GM21786 (cell line): ENCODE data around the gene EFHC1.
"Not testable (repeated sequence)": the region's sequence is repeated elsewhere in the genome, so short reads cannot be mapped to it uniquely, and the experiment has no call there.

Experiments
- ATAC-seq: cut with Tn5 transposase; IDR thresholded peaks from one replicate; pipeline ENCODE4 v1.9.1; 2021; ENCODE audit not compliant: unreplicated experiment

EFHC1 gene

DNA sequence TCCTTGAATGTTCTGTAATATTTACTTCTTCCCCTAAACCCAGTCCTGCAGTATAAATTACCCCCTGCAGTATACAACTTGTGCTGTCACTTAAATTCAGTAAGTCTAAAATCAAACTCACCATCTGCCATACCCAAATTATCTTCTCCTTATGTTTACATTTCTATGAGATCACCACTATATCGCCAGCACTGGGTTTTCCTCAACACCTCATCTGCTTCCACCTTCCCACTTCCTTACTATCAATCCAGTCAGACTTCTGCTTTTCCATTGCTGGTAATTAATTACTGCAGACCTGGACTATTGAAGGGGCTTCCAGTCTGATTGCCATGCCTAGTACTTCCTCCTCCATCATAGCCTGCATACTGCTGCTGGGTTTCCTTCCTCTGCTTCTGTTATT, 15.2 kb downstream of the EFHC1 start:
- ATAC-seq, result no peak

DNA sequence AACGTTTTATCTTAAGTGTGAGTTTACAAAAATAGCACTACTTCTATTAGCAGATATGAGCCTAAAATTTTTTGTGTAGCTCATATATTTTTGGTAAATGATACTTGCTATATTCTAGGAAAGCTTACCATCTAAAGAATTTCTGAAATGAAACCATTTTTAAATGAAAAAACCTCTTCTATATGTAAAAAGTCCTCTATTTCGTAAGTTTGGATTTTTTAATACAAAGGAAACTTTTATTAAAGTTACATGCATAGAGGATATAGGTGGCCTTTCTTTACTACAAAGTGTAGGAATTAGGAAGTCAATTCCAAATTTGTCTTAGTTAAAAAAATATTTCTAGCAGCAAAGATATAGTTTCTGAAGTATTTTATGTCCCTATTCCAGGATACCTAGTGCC, 18.8 kb downstream of the EFHC1 start:
- no peak for ATAC-seq

DNA sequence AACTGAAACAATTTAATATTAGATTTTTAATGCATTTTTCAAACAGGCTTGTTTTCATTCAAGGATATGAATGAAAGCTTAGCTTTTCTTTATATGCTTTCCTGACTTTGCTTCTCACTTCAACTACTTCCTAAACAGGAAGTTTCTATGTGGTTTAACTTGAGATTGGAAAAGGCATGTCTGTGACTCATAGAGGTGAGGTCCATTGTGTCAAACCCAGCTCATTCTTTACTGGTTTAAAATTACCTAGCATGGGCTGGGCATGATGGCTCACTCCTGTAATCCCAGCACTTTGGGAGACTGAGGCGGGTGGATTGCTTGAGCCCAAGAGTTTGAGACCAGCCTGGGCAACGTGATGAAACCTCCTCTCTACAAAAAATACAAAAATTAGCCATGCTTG, 34.4 kb downstream of the EFHC1 start:
- ATAC-seq, result no peak

DNA sequence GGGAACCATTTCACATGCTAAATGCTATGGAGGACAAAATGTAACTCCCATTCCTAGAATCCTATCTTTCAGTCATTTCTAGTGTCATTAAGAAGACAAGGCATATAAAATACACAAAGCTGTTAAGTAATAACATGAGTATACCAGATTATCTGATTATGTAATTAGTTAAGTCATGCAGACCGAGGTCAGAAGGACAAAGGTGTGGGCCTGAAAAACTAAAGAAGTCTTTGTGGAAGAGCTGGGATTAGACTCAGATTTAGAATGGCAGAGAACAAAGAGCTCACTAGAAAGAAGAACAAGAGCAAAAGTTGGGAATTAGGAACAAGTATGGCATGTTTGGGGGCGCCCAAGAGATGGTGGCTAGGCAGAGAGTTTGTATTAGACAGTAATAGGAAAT, 37.0 kb downstream of the EFHC1 start:
- no peak for ATAC-seq

DNA sequence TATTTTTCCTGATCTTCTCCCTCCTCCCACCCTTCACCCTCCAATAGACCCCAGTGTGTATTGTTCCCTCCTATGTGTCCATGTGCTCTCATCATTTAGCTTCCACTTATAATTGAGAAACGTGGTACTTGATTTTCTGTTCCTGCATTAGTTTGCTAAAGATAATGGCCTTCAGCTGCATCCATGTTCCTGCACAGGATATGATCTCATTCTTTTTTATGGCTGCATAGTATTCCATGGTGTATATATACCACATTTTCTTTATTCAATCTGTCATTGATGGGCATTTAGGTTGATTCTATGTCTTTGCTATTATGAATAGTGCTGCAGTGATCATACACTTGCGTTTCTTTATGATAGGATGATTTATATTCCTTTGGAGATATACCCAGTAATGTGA, 41.1 kb downstream of the EFHC1 start:
- not testable (repeated sequence) for ATAC-seq

DNA sequence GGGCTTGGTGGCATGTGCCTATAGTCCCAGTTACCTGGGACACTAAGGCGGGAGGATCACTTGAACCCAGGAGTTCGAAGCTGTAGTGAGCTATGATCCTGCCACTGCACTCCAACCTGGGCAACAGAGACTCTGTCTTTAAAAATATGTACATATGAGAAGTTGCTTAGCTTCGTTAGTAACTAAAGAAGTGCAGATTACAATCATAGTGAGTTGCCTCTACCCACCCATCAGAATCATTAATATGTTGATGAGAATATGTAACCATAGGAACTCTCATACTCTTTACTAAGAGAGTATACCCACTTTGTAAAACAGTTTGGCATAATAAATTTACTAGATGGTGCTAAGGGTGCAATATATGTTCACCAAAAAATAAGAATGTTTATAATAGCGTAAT, 54.0 kb downstream of the EFHC1 start:
- ATAC-seq, result no peak

DNA sequence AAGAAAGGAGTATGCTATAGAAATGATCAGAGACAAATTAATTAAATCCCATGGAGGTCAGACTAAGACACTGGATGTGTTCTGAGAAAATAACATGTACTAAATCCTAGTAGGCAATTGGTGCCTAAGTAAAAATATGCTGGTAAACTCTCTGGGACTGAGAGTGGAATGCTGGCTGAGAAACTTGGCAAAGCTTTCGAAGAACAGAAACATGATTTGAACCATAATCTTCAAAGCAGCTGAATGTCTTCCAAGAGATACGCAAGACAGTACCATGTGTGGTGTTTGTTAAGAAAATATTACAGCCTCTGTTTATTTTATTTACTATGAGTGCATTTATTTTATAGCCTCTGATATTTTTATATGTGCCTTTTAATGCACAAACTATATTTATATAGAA, 55.2 kb downstream of the EFHC1 start:
- ATAC-seq, result no peak

DNA sequence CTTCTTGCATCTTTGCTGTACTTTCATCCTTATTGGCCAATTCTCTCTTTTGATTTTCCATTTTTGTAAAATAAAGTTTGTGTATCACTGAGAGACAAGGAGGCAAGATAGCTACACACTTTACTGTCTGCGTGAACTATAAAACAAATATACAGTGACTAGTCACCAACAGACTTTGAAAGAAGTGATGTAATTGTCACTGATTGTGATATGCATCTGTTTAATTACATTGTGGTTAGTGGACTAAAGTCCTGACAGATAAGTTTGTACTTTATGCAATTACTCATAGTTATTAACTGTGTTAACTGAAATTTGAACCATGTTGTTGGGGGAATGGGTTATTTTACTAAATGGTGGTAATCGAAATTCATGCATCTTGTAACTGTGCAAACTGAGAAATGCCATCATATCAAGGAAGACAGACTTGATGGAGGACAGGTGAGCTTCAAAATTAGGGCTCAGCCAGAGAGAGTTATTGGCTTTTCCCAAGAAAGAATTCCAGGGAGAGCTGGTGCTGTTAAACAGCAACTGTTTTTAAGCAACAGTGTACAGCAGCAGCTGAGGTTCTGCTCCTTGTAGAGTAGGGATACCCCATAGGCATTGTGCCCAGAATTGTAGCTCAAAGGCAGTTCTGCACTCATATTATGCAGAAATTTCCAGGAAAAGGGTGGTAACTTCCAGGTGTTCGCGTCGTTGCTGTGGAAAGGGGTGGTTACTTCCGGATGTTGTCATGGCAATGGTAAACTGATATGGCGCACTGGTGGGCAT, 62.9 kb downstream of the EFHC1 start:
- no peak for ATAC-seq

DNA sequence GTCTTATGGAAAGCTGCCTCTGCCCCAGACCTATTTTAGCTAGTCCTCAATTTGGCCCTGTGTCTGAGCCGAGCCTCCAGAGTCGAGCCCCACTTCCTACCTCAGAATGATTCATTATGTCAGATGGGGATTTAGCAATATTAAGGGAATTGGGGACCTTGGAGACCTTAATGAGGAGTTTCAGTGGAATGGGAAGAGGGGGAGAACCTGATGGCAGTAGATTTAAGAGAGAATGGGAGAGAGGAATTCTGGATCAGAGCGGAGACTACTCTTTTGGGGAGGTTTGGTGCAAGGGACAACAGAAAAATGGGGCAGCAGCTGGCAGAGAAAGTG, 63.5 kb downstream of the EFHC1 start:
- no peak for ATAC-seq

DNA sequence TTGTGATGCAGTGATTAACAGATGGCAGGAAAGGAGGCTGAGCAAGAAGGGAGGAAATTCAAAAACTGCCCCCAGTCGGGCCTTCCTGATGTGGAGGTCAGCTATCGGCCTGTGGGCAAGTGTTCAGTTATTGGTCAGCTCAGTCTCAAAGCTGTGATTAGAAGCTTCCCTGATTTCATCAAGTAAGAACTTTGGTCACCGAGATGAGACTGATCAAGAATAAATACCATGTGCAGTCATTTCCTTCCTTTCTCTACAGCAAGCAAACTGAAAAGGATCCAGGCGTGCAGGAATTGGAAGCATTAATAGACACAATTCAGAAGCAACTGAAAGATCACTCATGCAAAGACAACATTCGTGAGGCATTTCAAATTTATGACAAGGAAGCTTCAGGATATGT, 69.7 kb downstream of the EFHC1 start:
- no peak for ATAC-seq

DNA sequence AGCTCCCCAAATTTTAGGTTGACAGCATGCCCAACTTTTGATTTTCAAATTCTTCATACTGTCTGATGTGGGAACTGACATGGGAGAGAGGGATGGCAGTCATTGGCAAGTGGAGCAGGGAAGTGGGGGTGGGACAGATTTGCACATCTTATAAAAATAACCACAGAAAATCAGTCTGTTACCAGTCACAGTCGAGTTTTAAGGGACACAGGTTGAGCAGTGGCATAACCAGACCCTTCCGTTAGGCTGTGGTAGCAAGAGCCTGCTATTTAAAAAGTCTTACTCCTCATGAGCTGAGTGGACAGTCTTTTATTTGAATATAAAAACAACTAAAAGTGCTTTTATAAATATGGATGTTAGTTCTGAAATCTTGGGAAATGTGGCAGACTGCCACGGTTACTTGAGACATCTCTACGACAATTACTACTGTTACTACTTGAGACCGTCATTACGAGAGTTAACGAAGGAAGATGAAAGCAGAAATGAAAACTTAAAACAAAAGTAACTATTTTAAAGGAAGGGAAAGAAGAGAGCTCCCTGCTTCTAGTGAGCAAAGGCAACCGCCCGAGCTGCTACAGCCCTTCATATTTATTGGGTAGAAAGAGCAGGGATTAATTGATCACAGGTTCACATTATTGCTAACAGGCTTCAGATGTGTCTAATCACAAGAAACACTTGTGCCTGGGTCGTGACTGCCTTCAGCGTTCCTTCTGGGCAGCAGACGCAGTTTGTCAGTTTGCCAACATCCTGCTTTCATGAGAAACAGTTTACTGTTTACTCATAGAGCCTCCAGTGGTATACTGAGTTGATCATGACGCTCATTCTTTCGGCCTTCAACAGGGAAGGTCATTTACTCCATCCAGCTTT, 71.3 kb downstream of the EFHC1 start:
- peak; percentile 61 for ATAC-seq

DNA sequence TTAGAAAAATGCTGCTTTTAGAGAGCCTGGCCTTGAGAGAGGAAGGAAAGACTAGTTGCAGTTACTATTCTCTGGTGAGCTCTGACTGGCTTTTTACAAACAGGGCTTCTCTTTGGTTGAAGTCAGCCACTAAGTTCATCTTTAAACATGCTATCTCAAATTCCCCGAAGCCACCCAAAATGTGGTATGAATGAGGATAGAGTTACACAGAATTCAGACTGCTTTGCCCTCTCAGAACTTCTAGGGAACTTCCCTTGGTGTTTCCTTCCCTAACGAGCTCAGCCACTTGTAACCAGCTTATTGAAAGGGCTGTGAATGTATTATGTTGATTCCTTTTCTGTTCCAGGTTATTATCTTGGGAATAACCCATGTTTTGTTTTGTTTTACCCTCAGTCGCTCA, 73.5 kb downstream of the EFHC1 start:
- peak; percentile 14 for ATAC-seq

DNA sequence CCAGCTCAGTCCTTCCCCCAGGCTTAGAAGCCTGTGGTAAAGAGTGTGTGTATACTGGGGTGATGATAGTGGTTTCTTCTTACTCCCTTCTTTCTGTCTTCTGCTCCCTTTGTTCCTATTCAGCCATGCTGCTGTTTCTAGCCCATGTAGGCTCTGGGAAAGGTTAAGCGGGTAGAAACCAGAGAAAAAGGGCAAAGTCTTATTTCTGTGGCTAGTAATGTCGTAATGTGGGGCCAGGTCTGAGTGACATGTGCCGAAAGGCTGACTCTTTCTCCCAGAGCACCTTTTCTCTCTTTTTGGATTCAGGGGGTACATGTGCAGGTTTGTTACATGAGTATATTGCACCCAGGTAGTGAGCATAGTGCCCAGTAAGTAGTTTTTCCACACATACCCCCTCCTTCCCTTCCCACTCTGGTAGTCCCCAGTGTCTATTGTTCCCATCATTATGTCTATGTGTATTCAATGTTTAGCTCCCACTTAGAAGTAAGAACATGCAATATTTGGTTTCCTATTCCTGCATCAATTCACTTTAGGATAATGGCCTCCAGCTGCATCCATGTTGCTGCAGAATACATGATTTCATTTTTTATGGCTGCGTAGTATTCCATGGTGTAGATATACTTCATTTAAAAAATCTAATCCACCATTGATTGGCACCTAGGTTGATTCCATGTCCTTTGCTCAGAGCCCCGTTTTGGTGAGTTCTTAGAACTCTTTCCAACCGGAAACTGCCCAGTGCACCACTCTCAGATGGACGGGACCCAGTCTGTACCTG, 74.3 kb downstream of the EFHC1 start:
- no peak for ATAC-seq

DNA sequence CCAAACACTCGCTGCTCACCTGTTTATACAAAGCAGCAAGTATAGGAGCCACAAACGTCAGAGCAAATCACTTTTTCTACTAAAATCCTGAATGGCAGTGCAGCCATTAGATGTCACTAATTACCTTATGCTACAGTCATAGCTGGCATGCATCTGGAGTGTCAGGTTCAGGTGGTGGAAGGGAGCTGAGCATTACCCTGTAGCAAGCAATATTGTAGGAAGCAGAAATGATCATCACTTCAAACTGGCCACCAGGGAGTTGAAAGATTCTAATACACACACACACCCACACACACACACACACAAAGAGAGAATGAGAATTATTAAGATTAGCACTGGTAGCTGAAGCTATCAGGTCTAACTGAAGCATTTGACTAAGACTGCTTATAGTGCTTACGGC, 75.8 kb downstream of the EFHC1 start:
- no peak for ATAC-seq

DNA sequence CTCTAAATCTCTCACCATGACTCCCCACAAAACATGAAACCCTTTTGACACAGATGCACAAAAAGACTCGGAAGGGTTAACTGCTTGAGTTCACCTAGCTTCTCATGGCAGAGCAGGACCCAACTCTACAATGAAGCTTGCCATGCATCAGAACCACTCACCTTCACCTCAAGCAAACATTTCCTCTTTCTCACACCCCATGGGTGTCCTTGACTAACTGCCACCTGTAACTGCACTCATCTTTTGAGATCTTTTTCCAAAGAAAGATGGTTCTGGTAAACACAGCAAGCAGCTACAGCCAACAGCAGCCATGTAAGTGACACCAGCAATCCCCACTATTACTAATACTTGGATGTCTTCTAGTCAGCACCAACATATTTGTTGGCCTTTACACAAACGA, 76.5 kb downstream of the EFHC1 start:
- ATAC-seq, result no peak

DNA sequence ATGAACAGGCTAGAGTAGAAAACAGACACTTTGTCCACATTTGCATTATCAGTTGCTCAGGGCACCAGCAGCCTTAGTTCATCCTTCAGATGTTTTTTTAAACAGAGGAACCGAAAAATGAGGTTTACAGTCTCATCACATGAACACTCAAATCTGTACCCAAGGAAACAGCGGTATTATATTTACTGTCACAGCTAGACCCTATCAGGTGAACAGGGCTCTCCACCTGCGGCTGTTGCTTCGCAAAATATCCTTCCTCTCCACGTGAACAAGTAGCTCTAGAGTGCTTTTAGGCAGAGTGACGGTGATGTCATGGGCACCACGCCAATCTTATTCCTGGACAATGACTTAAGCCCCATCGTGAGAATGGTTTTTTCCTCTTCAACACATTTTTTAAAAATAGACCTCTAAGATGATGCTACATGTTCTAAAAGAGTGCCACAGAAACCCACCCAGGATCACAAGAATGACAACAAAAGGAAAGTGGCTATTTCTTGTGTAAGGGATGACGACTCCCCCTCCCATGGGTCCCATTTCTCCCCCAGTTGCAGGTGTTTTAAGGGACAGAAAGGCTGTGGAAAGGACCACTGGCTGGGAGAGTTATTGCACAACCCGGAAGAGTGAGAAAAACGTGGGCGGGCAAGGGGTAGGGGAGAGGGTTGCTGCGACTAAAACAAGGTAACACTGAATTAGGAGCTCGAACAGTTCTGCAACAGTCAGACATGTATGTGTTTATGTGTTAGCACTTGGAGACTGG, 77.7 kb downstream of the EFHC1 start:
- peak; percentile 76 for ATAC-seq

DNA sequence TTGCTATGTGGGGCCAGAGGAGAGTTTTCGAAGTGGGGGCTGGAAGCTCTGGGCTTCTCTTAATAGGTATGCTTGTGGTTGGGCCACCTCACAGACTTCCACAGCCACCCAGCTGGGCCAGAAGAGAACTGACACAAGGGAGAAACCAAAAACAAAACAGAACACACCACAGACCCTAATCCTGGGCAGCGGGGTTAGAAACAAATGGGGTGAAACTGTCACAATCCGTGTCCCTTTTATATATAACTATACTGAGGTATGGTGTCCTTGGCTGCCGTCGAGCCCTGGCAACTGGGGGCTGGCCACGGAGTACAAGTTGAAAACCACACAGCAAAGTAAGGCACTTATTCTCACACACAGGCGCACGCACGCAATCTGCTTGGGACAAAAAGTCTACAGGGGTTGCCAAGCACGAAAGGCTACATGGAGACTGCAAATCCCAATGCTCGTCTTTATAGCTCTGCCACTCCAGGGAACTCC, 78.4 kb downstream of the EFHC1 start:
- ATAC-seq, result peak; percentile 41

DNA sequence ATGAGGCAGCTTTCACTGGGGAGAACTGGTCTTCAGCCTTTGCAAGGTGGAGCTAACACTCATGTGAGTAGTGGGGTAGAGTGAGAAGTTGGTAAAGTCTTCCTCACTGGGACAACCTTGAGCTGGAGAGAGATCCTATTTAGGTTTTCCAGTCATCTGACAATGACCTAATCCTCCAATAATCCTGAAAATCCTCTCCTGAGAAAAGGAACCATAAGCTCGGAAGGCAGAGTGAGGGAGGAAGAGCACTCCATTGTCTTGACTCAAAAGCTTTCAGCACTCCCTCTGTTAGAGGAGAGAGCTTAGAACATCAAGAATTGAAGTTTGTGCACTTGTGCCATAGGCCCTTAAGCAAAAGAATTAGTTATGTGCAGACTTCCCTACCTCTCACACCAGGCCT, 78.9 kb downstream of the EFHC1 start:
- ATAC-seq, result no peak

DNA sequence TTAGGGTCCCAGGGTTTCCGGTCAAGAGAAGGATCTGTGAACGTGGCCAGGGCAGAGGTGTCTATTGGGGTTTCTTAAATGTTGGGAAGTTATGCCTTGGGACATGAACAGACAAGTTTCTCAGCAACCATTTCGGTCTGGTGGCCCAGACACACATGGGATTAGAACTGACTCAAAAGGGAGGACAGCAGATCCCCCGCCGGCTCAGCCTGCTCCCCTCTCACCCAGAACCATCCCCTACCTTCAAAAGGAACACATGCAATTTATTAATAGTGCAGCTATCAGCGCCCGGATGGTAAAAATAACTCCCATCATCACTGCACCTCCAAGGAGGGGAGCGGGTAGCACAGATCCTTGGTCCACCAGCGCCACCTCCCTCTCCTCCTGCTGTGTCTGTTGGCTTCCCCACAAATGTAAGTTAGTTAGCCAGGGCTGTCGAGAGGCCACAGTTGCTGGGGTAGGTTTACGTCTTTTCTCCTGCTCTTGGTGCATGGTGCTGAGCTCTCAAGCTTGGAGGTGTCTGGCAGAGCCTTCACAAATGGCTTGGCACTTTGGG, 79.6 kb downstream of the EFHC1 start:
- no peak for ATAC-seq

DNA sequence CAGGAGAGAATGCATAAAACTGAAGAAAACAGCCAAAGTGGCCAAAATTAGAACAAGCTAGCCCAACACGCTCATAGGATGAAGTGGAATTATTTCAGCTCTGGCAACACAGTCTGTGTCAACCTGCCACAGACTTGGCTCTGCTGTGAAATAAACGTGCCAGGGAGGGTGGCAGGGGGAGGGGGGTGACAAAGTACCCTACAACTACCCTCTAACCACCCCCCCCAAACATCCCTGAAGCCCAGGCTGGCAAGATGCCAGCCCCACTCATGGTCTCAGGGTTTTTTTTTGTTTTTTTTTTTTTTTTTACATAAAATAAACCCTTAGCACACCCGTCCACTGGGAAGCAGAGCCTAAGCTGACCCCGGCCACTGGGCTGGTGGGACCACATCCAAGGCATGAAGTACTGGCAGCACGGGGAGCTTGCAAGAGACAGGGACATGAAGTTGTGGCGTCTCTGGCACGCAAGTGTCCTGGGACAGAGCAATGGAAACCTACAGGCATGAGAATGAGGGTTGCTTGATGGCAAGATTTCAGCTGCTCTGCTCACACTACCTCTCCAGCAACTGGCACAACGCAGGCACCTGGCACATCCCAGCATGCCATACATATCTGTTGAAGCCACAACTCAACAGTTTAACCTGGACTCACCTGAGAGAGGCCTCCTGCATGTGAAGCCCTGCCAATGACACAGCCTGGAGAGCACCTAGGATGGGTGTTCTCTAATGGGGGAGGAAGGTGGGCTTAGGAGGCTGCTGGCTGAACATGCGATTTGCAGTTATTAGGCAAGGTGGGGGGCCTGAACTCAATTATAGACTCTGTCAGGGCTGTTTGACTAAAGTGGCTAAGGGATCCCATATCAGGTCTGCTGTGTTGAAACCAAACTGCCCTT, 80.3 kb downstream of the EFHC1 start:
- ATAC-seq, result no peak
